HG02970 (cell line): ENCODE measurements around the gene TMC6.
"Not testable (repeated sequence)": the region's sequence is repeated elsewhere in the genome, so short reads cannot be mapped to it uniquely, and the experiment has no call there.

Source experiments
- ATAC-seq: cut with Tn5 transposase; IDR thresholded peaks from one replicate; pipeline ENCODE4 v1.9.1; 2021; ENCODE audit warnings: mild to moderate bottlenecking, moderate library complexity, moderate number of reproducible peaks; ENCODE audit not compliant: unreplicated experiment, low FRiP score

The TMC6 gene

DNA sequence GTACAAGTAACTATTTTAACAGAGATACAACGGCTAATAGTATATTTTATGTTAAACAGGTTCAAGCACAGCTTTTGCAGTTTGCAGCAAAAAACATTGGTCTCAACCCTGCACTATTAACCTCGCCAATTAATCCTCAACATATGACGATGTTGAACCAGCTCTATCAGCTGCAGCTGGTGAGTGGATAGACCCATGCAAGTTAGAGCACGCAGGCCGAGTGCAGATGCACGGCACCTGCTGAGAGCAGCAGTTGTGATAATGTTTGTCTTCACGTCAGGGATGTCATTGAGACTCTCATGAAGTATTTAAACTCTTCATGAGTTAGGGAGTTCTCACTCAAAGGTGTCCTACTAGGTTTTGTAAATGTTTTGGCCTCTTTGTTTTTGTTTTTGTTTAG, 45.6 kb downstream of the TMC6 start:
- ATAC-seq = no peak

DNA sequence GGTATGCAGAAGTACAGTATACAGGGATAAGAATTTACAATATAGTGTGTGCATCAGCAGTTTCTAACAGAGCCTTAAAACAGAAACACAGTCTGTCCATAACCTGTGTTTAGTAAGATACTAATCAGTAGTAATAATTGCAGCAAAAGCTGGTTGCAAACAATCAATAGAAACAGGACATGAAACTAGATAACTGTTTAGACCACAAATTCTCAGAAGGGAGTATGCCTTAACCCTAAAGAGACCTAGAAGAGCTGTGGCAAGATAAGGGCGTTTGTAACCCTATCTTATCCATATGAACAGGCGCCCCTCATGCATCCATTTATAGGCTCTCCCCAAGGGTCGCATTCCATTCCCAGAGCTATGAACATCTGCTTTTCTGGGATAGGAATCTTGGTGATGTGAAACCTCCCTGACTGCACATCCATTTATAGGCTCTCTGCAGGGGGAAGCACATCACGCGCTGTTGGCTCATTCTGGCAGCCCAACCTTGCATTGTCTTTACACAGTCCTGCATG, 46.1 kb downstream of the TMC6 start:
- ATAC-seq = not testable (repeated sequence)

DNA sequence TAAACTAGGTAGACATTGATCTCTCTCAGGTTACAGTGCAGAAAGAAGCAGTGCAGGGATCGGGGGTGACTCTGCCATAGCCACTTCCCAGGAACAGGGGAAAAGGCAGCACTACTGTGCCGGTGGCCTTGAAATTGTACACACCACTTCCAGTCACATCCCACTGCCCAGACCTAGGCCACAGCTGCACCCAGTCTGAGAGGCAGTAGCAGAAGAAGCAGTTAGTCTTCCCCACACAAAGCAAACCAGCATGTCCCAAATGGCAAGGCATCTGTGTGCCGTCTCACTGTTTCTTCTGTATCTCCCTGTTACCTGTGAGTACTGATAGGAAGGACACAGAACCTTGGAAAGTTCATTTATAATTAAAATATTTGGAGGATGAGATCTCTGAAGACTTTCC, 47.0 kb downstream of the TMC6 start:
- ATAC-seq = no peak

DNA sequence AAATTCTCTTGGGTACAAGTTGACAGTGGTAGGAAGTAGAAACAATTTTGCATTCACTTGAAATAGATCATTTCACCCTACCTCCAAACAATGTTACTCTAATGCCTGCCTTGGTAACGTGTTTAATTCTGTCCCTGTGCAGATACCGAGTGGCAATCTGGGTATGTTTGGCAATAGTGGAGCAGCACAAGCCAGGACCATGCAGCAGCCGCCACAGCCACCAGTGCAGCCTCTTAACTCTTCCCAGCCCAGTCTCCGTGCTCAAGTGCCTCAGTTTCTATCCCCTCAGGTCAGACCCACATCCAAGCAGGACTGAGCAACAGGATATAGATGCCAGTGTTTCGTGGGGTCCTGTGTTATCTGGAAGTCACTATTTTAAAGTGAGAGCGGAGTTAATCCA, 49.3 kb downstream of the TMC6 start:
- no peak for ATAC-seq

DNA sequence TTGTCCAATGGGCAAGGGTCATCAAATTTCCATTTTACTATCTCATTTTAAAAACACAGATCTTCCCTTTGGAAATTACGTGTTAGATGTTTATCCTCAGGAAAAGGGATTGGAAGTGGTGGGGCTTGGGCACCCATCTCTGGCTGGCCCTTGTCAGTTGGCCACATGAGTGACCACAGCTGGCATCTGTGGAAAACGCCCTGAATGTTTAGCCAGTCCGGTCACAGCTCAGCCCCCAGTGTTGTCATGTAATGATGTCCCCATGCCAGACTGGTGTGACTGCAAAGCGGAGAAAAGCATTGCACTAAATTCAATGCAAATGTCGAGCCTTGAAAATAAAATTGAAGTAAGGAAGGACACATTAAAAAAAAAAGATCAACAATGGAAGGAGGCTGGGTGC, 53.0 kb downstream of the TMC6 start:
- ATAC-seq = no peak

DNA sequence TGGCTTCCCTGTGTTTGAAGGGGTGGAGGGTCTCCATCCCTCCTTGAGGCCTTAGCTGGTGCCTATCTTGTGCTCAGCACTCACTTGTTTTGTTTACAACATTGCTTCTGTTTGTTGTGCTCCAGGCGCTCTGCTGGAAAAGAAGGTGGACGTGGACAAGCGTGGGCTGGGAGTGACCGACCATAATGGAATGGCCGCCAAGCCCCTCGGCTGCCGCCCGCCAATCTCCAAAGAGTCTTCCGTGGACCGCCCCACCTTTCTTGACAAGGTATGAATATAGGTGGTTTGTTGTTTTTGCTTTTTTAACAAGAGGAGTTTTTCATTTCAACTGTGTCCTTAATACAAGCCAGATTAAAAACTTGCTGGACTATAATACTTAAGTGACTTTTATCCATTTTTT, 53.5 kb downstream of the TMC6 start:
- ATAC-seq = no peak

DNA sequence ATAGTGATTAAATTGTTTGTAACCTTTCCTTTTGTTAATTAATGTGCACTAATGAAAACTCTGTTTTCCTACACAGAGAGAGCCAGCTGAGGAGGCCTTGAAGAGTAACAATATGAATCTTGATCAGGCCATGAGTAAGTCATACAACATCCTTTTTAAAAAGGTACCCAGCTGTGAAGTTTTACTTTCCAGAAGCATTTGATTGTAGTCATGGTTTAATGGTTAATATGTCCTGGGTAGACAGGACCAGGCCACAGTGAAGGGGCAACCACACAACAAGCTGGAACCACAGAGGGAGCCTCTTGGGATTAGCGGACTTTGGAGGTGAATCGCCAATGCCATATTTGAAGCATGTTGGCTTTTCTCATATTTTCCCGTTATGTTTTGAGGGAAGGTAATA, 55.6 kb downstream of the TMC6 start:
- no peak for ATAC-seq

DNA sequence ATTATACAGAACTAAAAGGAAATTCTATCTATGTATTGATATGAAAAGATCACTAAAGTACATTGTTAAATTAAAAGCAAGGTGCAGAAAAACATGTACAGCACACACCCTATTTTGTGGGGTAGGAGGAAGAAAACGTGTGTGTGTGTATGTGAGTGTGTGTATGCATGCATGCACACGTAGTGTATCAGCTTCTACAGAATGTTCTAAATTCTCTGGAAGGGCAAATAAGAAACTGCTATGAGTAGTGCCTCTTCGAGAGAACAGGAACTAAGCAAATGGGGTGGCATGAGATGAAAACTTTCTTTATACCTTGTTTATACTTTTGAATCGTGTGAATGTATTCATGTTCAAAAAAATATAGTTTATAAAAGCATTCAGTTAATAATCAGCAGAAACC, 58.9 kb downstream of the TMC6 start:
- ATAC-seq = no peak

DNA sequence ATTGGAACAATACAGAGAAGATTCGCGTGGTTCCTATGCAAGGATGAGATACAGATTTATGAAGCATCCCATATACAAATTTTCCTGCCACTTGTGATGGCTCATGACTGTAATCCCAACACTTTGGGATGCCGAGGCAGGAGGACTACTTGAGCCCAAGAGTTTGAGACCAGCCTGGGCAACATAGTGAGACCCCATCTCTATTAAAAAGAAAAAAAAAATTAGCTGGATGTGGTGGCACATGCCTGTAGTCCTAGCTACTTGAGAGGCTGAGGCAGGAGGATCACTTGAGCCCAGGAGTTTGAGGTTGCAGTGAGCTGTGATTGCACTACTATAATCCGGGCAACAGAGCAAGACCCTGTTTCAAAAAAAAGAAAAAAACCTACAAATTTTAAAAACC, 61.6 kb downstream of the TMC6 start:
- ATAC-seq = not testable (repeated sequence)

DNA sequence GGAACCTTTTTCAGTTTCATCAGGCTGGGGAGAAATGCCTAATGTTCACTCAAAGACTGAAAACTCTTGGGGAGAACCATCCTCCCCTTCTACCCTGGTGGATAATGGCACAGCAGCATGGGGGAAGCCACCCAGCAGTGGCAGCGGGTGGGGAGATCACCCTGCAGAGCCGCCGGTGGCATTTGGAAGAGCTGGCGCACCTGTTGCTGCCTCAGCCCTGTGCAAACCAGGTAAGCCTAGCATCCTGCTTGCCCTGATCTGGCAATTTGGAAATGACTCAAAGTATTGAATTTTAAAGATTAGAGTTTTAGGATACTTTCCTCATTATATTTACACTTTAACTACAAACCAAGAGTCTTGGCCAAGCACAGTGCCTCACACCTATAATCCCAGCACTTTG, 63.8 kb downstream of the TMC6 start:
- ATAC-seq = no peak

DNA sequence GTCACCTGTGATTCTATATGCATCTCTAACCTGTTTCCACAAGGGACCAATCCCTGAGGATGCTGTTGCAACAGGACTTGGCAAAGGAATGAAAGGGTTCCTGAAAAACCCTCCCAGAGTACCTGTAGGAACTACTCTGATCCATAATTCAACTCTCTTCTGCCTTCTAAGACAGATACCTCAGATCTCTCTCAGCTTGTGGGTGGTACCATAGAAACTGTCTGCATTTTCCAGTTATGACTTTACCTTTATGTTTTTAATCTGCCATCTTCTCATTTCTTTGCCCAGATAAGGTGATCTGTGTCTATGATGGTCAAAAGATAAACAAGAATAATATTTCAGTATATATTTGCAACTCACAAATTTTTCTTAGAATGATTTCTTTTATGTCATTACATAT, 65.1 kb downstream of the TMC6 start:
- no peak for ATAC-seq

DNA sequence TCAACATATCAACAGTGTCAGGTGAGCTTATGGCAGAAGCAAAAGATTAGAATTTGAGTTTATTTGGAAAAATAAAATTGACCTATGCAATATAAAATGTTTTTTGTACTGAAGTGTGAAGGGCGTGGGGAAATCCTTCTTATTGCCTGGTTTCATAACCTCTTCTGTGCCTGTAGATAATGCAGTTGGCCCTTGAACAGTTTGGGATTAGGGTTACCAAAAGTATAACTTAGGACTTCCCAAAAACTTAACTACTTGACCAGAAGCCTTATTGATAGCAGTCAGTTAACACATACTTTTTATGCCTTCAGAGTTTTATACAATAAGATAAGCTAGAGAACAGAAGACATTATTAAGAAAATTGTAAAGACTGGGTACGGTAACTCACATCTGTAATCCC, 66.0 kb downstream of the TMC6 start:
- no peak for ATAC-seq
